A549 (cell line): Measurements from ENCODE around the gene ZNRF4. TPM values are rescaled to one million over a fixed set of nuclear protein-coding genes. Genes with fewer than 3 reads are reported as not detected.

Source experiments
- ATAC-seq, 2 experiments: fragments of 200-7000 bp in 1 of 2; fragments of >200 bp in 1 of 2; cut with Nextera tagmentation in 1 of 2; cut with Tn5 transposase in 1 of 2; 3 replicates each; pipeline versions ENCODE4 v1.8.0 to v1.9.1; 2018 to 2020; ENCODE audit warnings: mild to moderate bottlenecking in 1 of 2, moderate library complexity in 1 of 2
- CTCF ChIA-PET: fragments of 300-600 bp; sonication (Branson Sonifier 250); formaldehyde crosslinking; extraction: SDS; loops from one replicate; lab custom pipeline; 2021; ENCODE audit warnings: antibody characterized with exemption, inconsistent platforms; lab: Yijun Ruan, JAX
- POLR2A ChIA-PET: fragments of 350-600 bp; formaldehyde crosslinking; extraction: SDS; loops from one replicate; lab custom pipeline; 2021; ENCODE audit warnings: antibody characterized with exemption, inconsistent platforms; lab: Yijun Ruan, JAX
- DNase-seq, 2 experiments: peaks; one replicate each; pipeline versions ENCODE4 v3.0.0 to v3.0.0-alpha.2; 2011 to 2016; ENCODE audit warnings: low read depth in 1 of 2, low spot score in 1 of 2
- FAIRE-seq: peaks from 2 replicates; lab custom pipeline; 2011; peaks lifted over from hg19 to GRCh38; lab: Jason Lieb, UNC
- H3K27ac ChIP-seq, 2 experiments: fragments of >200 bp; sonication (Bioruptor Twin); formaldehyde crosslinking; 3 replicates each; pipeline ENCODE4 v1.5.1; 2016 to 2017
- H3K4me1 ChIP-seq: fragments of >200 bp; sonication (Bioruptor Twin); formaldehyde crosslinking; 3 replicates; pipeline ENCODE4 v1.6.1; 2016
- H3K4me2 ChIP-seq: fragments of >200 bp; sonication (Bioruptor Twin); formaldehyde crosslinking; 3 replicates; pipeline ENCODE4 v1.6.1; 2016
- H3K4me3 ChIP-seq: fragments of >200 bp; sonication (Bioruptor Twin); formaldehyde crosslinking; 3 replicates; pipeline ENCODE4 v1.5.1; 2016
- H3K9me3 ChIP-seq: fragments of >200 bp; sonication (Bioruptor Twin); formaldehyde crosslinking; 3 replicates; pipeline ENCODE4 v1.6.1; 2016
- ATOH8 ChIP-seq: fragments of 250-450 bp; sonication (Bioruptor Pico); IDR thresholded peaks from 2 replicates; pipeline ENCODE4 v1.5.0; 2020; ENCODE audit warnings: low read depth, mild to moderate bottlenecking, moderate library complexity
- BCL3 ChIP-seq: fragments of >200 bp; sonication (Bioruptor Twin); formaldehyde crosslinking; IDR thresholded peaks from 3 replicates; pipeline ENCODE4 v1.6.1; 2016
- CHD2 ChIP-seq: fragments of 150-350 bp; IDR thresholded peaks from 2 replicates; pipeline ENCODE4 v1.6.1; 2014; ENCODE audit warnings: low read length; ENCODE audit not compliant: partially characterized antibody
- E2F6 ChIP-seq: IDR thresholded peaks from 2 replicates; pipeline ENCODE4 v1.6.1; 2012; ENCODE audit warnings: low read depth, borderline replicate concordance
- EHF ChIP-seq: fragments of 250-450 bp; sonication (Bioruptor Pico); IDR thresholded peaks from 2 replicates; pipeline ENCODE4 v1.5.0; 2020; ENCODE audit warnings: mild to moderate bottlenecking
- EP300 ChIP-seq, 2 experiments: fragments of >200 bp; sonication (Bioruptor Twin); formaldehyde crosslinking; IDR thresholded peaks; 2 replicates in 1 of 2; 3 replicates in 1 of 2; pipeline ENCODE4 v1.6.1; 2016 to 2017
- FOSB ChIP-seq: fragments of 250-450 bp; sonication (Bioruptor Pico); IDR thresholded peaks from 2 replicates; pipeline ENCODE4 v1.5.0; 2020; ENCODE audit warnings: mild to moderate bottlenecking, moderate library complexity
- FOXS1 ChIP-seq: fragments of 250-450 bp; sonication (Bioruptor Pico); IDR thresholded peaks from 2 replicates; pipeline ENCODE4 v1.5.0; 2020; ENCODE audit warnings: mild to moderate bottlenecking, moderate library complexity
- HMGXB4 ChIP-seq: fragments of 250-450 bp; sonication (Bioruptor Pico); IDR thresholded peaks from 2 replicates; pipeline ENCODE4 v1.5.0; 2021; ENCODE audit warnings: mild to moderate bottlenecking, moderate library complexity, borderline replicate concordance
- HOXB5 ChIP-seq: fragments of 250-450 bp; sonication (Bioruptor Pico); IDR thresholded peaks from 2 replicates; pipeline ENCODE4 v1.5.0; 2020; ENCODE audit warnings: mild to moderate bottlenecking, moderate library complexity
- MAFK ChIP-seq: fragments of 450-650 bp; IDR thresholded peaks from 2 replicates; pipeline ENCODE4 v1.6.1; 2014; ENCODE audit not compliant: partially characterized antibody
- NFE2L2 ChIP-seq: fragments of 150-350 bp; conservative IDR thresholded peaks from 2 replicates; pipeline ENCODE4 v1.6.1; 2014; ENCODE audit warnings: low read length
- POLR2AphosphoS2 ChIP-seq: conservative IDR thresholded peaks from 2 replicates; pipeline ENCODE4 v1.6.1; 2012; ENCODE audit warnings: low read length, improper control_type of control experiment, inconsistent platforms
- RCOR1 ChIP-seq: fragments of 150-350 bp; IDR thresholded peaks from 2 replicates; pipeline ENCODE4 v1.6.1; 2014; ENCODE audit warnings: antibody characterized with exemption, low read length, low read depth
- RFX5 ChIP-seq: fragments of 450-650 bp; IDR thresholded peaks from 2 replicates; pipeline ENCODE4 v1.7.1; 2014; ENCODE audit warnings: antibody characterized with exemption, mild to moderate bottlenecking, moderate library complexity
- RNF2 ChIP-seq: fragments of 200-600 bp; sonication (generic); IDR thresholded peaks from 2 replicates; pipeline ENCODE4 v1.6.1; 2016; ENCODE audit warnings: low read depth, mild to moderate bottlenecking, antibody characterized with exemption, moderate library complexity, borderline replicate concordance
- SMC3 ChIP-seq: fragments of >200 bp; sonication (Bioruptor Twin); formaldehyde crosslinking; IDR thresholded peaks from 3 replicates; pipeline ENCODE4 v1.6.1; 2018; ENCODE audit warnings: inconsistent platforms
- SREBF2 ChIP-seq: fragments of 450-650 bp; IDR thresholded peaks from 2 replicates; pipeline ENCODE4 v1.6.1; 2014; ENCODE audit warnings: mild to moderate bottlenecking, moderate library complexity
- TFCP2L1 ChIP-seq: fragments of 250-450 bp; sonication (Bioruptor Pico); IDR thresholded peaks from 2 replicates; pipeline ENCODE4 v1.5.0; 2021; ENCODE audit warnings: mild to moderate bottlenecking
- USF2 ChIP-seq: fragments of 450-650 bp; IDR thresholded peaks from 2 replicates; pipeline ENCODE4 v1.6.1; 2014; ENCODE audit warnings: antibody characterized with exemption
- ZNF302 ChIP-seq: fragments of 250-450 bp; sonication (Bioruptor Pico); IDR thresholded peaks from 2 replicates; pipeline ENCODE4 v1.9.0; 2021; ENCODE audit warnings: inconsistent platforms, mild to moderate bottlenecking, moderate library complexity
- WGBS: methylation state at CpG from one replicate; pipeline ENCODE4 v1.1.6; 2017; ENCODE audit errors: missing lambda C conversion rate; 5-methylcytosine and 5-hydroxymethylcytosine counted together
- polyA plus RNA-seq, 4 experiments: library from polyadenylated mRNA; depleted of rRNA in 3 of 4; stranded (reverse); fragments of >200 nt; fragmentation: RNase III in 1 of 4; extraction: RNeasy Plus Mini Kit Qiagen cat#74134 plus additional on column Dnase treatment in 1 of 4; gene quantifications; 2 replicates in 3 of 4; 3 replicates in 1 of 4; pipeline ENCODE4 v1.2.3, GENCODE V29; 2011 to 2017

ZNRF4 gene
- polyA plus RNA-seq, 2 of the 4 experiments (the other 2 are of a cell fraction) = not detected

GRCh38 chr19:5498830-5499550 is 43.8 kb downstream of the ZNRF4 start:
- WGBS = 74% methylated on average over 9 of the region's 22 CpGs
- ChIA-PET POLR2A (no interaction called here), CTCF (no interaction called here)
- H3K4me3 ChIP-seq = no peak overlapping the region
- no peak overlapping the region for H3K4me2 ChIP-seq
- no peak for TF ChIP-seq TFCP2L1 (CRISPR knock-in tag)
- no peak for TF ChIP-seq FOSB (CRISPR knock-in tag)
- no peak for TF ChIP-seq RNF2
- TF ChIP-seq HMGXB4 (CRISPR knock-in tag) = no peak
- TF ChIP-seq RCOR1 = no peak
- TF ChIP-seq SREBF2 = no peak
- no peak for TF ChIP-seq NFE2L2
- no peak for TF ChIP-seq POLR2AphosphoS2
- TF ChIP-seq RFX5 = no peak
- no peak for TF ChIP-seq BCL3
- TF ChIP-seq CHD2 = no peak
- TF ChIP-seq EP300 (IDR thresholded peaks at IDR 0.05) = no peak
- TF ChIP-seq SMC3 = no peak
- no peak for TF ChIP-seq HOXB5 (CRISPR knock-in tag)
- TF ChIP-seq, all 56 proteins: peak for 0
- no peaks in the 10 kb centered on the region for H3K4me1 ChIP-seq
- DNase-seq (no peak), ATAC-seq (no peak), FAIRE-seq (no peak)
- H3K9me3 ChIP-seq = peaks cover 17% of the 10 kb centered on the region; the same call in 2 of the 3 replicates
- no peak overlapping the region for H3K27ac ChIP-seq

GRCh38 chr19:5501907-5502306 is 46.7 kb downstream of the ZNRF4 start:
- CTCF ChIA-PET = no interaction called here
- POLR2A ChIA-PET = no interaction called here
- TF ChIP-seq E2F6 = no peak
- TF ChIP-seq RFX5 = no peak
- TF ChIP-seq EHF (CRISPR knock-in tag) = no peak
- TF ChIP-seq ZNF302 (CRISPR knock-in tag) = no peak
- no peak for TF ChIP-seq MAFK
- no peak for TF ChIP-seq ATOH8 (CRISPR knock-in tag)
- TF ChIP-seq USF2 = no peak
- no peak for TF ChIP-seq FOXS1 (CRISPR knock-in tag)
- no peak for TF ChIP-seq HOXB5 (CRISPR knock-in tag)
- H3K4me3 ChIP-seq = no peak overlapping the region
- DNase-seq (no peak), ATAC-seq (no peak), FAIRE-seq (no peak)
- H3K9me3 ChIP-seq = peaks cover 20% of the 10 kb centered on the region; the same call in 2 of the 3 replicates
- H3K4me1 ChIP-seq = no peaks in the 10 kb centered on the region
- H3K4me2 ChIP-seq = no peak overlapping the region
- H3K27ac ChIP-seq = no peak overlapping the region
- 0% methylated on average over 1 of the region's 2 CpGs for WGBS
